ENCODE data around the gene ADAMTSL1. TPM values are rescaled to one million over a fixed set of nuclear protein-coding genes. Genes with fewer than 3 reads are reported as not detected.

The ADAMTSL1 gene
- total RNA-seq, 4 donors from 2014 or later: 0.32 to 2.3 (median 1.3) TPM

DNA sequence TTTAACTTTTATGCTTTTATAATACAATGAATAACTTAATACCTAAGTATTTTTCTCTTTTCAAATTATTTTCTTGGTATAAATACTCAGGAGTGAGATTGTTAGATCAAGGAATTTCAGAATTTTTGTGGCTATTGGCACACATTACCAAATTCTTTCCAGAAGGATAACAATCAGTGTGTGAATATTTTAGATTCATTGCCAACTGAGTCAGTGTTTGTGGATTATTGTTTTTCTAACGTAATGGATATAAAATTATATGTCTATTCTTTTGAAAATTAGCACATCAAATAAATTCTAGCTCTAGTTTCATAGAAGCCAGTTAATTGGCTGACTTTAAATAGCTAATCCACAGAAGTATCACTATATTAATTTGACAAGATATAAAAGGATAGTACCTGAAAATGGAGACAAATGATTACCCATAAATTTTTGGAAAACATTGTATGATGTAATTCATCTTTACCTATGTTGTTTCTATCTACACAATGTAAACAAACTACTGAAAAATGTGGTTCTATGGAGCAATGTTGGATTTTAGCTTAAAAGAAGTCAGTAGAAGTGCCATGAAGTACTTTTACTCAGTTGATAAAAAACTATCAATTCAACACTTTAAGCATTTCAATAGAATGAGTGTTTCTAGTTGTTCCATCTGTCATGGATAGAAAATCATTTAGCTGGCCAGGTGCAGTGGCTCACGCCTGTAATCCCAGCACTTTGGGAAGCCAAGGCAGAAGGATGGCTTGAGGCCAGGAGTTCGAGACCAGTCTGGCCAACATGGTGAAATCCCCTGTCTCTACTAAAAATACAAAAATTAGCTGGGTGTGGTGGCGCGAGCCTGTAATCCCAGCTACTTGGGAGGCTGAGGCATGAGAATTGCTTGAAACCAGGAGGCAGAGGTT is 185.1 kb downstream of the ADAMTSL1 start:
- Histone ChIP-seq H3K9me3 (no peaks in the 10 kb centered on the region), H3K36me3 (no peaks in the 10 kb centered on the region), H3K27me3 (no peaks in the 10 kb centered on the region), H3K4me1 (no peaks in the 10 kb centered on the region), H3K27ac (no peak overlapping the region), H3K4me3 (no peak overlapping the region)
- 69% methylated on average over 5 of the region's 5 CpGs for WGBS
- TF ChIP-seq POLR2A (IDR thresholded peaks at IDR 0.05) (no peak), POLR2AphosphoS5 (IDR thresholded peaks at IDR 0.05) (no peak), EP300 (IDR thresholded peaks at IDR 0.05) (no peak)
- TF ChIP-seq, protein P1, sequence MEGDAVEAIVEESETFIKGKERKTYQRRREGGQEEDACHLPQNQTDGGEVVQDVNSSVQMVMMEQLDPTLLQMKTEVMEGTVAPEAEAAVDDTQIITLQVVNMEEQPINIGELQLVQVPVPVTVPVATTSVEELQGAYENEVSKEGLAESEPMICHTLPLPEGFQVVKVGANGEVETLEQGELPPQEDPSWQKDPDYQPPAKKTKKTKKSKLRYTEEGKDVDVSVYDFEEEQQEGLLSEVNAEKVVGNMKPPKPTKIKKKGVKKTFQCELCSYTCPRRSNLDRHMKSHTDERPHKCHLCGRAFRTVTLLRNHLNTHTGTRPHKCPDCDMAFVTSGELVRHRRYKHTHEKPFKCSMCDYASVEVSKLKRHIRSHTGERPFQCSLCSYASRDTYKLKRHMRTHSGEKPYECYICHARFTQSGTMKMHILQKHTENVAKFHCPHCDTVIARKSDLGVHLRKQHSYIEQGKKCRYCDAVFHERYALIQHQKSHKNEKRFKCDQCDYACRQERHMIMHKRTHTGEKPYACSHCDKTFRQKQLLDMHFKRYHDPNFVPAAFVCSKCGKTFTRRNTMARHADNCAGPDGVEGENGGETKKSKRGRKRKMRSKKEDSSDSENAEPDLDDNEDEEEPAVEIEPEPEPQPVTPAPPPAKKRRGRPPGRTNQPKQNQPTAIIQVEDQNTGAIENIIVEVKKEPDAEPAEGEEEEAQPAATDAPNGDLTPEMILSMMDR (IDR thresholded peaks at IDR 0.05): no peak
- no peak for DNase-seq (ENCODE audit: low spot score in 2 of 2)

DNA sequence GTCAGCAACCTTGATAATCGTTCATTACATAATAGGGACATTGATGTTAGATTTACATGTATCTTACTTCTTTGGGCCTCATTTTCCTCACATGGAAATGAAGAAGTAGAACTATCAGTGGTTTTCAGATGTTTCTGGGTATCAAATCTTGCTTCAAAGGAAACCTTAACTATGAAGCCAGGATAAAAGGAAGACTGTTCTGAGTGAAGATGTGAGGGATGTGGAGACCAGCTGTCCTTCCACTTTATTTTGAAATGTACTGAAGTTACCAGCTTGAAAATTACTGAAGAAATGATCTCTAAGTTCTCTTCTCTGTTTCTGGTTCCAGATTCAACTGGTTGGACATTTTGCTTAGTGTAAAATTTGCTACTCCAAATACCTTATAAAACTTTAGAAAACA is 186.0 kb downstream of the ADAMTSL1 start:
- no peaks in the 10 kb centered on the region for H3K9me3 ChIP-seq

DNA sequence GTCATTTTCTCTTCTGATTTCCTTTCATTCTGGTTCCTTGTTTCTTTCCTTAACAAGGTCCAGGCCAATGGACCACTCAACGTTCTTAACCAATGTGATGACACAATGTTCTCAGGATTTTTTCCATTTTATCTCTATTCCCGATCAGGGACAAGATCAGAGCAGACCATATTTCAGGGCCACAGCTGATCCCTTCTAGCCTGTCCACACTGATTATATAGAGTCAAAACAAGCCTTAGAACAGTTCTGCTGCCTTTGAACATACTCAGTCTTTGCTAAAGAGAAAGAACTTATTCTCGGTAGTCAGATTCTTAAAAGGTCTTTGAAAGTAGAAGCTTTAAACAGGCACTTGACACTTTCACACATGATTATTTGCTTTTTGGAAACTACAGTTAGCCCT is 188.4 kb downstream of the ADAMTSL1 start:
- TF ChIP-seq POLR2A (IDR thresholded peaks at IDR 0.05) (no peak), POLR2AphosphoS5 (IDR thresholded peaks at IDR 0.05) (no peak), EP300 (IDR thresholded peaks at IDR 0.05) (no peak)
- TF ChIP-seq, protein P1 (IDR thresholded peaks at IDR 0.05): no peak
- no peak for DNase-seq (ENCODE audit: low spot score in 2 of 2)
- Histone ChIP-seq H3K36me3 (no peaks in the 10 kb centered on the region), H3K9me3 (no peaks in the 10 kb centered on the region), H3K4me3 (no peak overlapping the region), H3K27ac (no peak overlapping the region), H3K27me3 (no peaks in the 10 kb centered on the region), H3K4me1 (peaks cover 14% of the 10 kb centered on the region)
- WGBS: 83% methylated on average over 3 of the region's 3 CpGs

More for the DNA sequence above, 186.0 kb downstream of the ADAMTSL1 start:
- H3K36me3 ChIP-seq: no peaks in the 10 kb centered on the region
- H3K4me1 ChIP-seq: no peaks in the 10 kb centered on the region
- no peak overlapping the region for H3K27ac ChIP-seq
- WGBS: 60% methylated on average over 1 of the region's 1 CpG
- DNase-seq (ENCODE audit: low spot score in 2 of 2): no peak
- no peaks in the 10 kb centered on the region for H3K27me3 ChIP-seq
- no peak overlapping the region for H3K4me3 ChIP-seq
- TF ChIP-seq POLR2AphosphoS5 (IDR thresholded peaks at IDR 0.05) (no peak), EP300 (IDR thresholded peaks at IDR 0.05) (no peak), POLR2A (IDR thresholded peaks at IDR 0.05) (no peak)
- TF ChIP-seq, protein P1 (IDR thresholded peaks at IDR 0.05): no peak

DNA sequence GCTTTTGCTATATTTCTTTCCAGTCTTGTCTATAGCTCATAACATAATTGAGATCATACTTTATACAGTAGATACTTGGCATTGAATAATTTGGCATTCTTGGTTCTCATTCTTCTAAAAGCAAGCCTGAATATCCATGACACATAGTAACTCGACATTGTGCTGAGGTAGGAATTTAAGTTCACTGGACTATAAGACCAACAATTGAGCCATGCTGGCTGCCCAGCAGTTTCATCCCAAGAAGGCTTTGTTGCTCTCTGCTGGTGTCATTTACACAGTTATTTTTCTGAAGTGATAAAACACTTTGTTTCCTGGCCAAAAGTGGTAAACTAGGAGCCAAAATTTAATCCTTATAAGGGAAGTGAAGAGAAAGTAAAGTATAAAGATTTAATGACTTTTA is 192.0 kb downstream of the ADAMTSL1 start:
- no peaks in the 10 kb centered on the region for H3K27me3 ChIP-seq
- H3K27ac ChIP-seq: no peak overlapping the region
- WGBS: 47% methylated on average over 1 of the region's 1 CpG
- DNase-seq (ENCODE audit: low spot score in 2 of 2): no peak
- H3K4me1 ChIP-seq: peaks cover 14% of the 10 kb centered on the region
- H3K36me3 ChIP-seq: no peaks in the 10 kb centered on the region
- TF ChIP-seq POLR2AphosphoS5 (IDR thresholded peaks at IDR 0.05): no peak
- no peak for TF ChIP-seq EP300 (IDR thresholded peaks at IDR 0.05)
- TF ChIP-seq POLR2A (IDR thresholded peaks at IDR 0.05): no peak
- TF ChIP-seq, protein P1 (IDR thresholded peaks at IDR 0.05): no peak
- H3K9me3 ChIP-seq: no peaks in the 10 kb centered on the region
- no peak overlapping the region for H3K4me3 ChIP-seq

DNA sequence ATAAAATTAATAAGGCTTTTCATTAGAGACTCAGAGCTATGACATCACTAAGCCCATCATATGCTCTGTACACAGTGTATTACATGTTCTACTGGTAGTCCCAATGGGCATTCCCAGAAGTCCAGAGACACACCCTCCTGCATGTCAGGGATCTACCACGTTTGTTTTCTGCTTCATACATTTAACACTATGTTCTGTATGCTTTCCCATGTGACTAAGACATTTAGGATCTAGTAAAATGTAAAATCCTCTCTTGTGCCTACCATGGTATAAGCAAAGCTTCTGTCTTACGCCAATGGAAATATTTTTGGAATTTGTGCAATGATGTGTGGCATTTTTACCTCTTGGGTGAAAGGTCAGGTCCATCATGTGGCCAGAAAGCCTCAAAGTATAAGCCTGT is 192.4 kb downstream of the ADAMTSL1 start:
- no peak for DNase-seq (ENCODE audit: low spot score in 2 of 2)
- Histone ChIP-seq H3K27me3 (no peaks in the 10 kb centered on the region), H3K9me3 (no peaks in the 10 kb centered on the region), H3K27ac (no peak overlapping the region), H3K4me3 (no peak overlapping the region), H3K4me1 (peaks cover 14% of the 10 kb centered on the region), H3K36me3 (no peaks in the 10 kb centered on the region)
- WGBS: 56% methylated on average over 2 of the region's 2 CpGs
- TF ChIP-seq POLR2A (IDR thresholded peaks at IDR 0.05) (no peak), POLR2AphosphoS5 (IDR thresholded peaks at IDR 0.05) (no peak), EP300 (IDR thresholded peaks at IDR 0.05) (no peak)
- TF ChIP-seq, protein P1 (IDR thresholded peaks at IDR 0.05): no peak

Data from suprapubic skin (tissue), 4 donors.